IPS DF 19.7 (cell line): ENCODE measurements around the gene MYEOV.

Experiments
- DNase-seq: peaks from one replicate; pipeline ENCODE4 v3.0.0-alpha.2; 2013; ENCODE audit warnings: low read depth, low spot score

The MYEOV gene

DNA sequence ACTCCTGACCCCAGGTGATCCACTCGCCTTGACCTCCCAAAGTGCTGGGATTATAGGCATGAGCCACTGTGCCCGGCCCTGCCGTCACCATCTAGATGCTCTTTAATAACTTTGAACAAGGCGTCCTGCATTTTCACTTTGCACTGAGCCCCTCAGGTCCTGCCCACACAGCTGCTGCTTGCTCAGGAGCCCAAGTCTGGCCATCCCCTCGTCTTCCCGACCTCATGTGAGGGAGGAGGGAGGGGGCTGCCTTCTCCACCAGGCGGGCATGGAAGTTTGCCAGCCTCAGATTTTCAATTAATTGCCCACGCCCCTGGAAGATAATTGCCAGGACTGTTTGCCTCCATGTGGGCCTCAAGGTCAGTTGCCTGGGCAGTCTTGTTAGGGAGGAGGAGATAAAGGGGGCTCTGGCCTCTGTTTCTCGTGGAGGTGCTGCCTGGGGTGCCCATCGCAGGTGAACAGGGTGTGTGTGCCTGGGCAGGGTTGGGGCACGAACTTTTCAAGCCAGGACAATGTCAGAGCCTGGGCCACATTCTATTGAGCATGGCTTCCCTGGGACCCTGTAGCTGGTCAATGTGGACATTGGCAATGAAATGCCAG, 27.9 kb upstream of the MYEOV start:
- DNase-seq: no peak

DNA sequence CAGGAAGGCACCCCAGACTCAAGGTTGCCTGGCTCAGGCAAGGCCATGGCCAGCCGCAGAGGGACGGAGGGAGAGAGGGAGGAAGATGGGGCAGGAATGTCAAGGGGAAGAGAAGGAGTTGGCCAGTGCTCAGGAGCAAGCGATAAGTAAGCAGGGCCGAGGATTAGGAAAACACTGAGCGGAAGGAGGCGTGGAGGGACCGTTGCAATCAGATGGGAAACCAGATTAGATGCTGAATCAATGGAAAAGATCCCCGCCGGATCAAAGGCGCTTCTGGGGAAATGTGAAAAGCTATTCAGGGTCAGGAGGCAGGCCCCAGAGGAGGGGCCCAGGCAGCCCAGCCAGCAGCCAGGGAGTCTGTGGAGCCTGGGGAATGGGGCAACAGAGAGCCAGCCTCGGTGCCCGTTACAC, 26.6 kb upstream of the MYEOV start:
- DNase-seq: no peak

DNA sequence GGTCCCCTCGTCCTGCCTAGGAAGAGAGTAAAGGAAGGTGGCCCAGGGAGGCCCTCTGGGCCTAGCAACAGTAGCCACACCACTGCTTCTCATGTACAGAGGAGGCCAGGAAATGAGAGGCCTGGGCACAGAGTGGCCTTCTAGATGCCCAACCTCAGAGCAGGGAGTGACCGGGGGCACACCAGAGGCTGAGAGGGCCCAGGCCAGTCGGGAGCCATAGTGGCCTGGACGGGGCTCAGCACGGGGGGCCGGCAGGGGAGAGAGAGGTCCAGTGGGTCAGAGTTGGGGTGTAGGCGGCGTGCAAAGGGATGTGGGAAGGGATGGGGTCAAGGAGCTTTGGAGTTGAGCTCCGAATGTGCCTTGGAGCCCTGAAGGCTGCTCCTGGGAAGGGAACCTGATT, 25.0 kb upstream of the MYEOV start:
- DNase-seq: no peak

DNA sequence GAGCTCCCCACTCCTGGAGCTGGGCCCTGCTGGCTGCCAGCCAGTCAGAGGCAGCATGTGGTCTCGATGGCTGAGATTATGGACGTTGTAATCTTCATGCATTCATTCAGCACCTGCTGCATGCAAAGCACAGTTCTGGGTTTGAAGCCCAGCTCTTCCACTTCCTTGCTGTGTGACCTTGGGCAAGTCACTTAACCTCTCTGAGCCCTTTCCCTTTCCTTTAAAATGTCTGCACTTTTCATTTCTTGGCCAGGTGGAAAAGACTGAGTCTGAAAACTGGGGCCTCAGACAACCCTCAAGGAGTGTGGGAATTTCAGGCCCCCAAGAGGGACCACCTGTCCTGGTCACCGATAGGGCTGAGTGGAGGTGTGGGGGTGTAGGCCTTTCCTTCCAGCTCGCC, 24.6 kb upstream of the MYEOV start:
- DNase-seq: no peak

DNA sequence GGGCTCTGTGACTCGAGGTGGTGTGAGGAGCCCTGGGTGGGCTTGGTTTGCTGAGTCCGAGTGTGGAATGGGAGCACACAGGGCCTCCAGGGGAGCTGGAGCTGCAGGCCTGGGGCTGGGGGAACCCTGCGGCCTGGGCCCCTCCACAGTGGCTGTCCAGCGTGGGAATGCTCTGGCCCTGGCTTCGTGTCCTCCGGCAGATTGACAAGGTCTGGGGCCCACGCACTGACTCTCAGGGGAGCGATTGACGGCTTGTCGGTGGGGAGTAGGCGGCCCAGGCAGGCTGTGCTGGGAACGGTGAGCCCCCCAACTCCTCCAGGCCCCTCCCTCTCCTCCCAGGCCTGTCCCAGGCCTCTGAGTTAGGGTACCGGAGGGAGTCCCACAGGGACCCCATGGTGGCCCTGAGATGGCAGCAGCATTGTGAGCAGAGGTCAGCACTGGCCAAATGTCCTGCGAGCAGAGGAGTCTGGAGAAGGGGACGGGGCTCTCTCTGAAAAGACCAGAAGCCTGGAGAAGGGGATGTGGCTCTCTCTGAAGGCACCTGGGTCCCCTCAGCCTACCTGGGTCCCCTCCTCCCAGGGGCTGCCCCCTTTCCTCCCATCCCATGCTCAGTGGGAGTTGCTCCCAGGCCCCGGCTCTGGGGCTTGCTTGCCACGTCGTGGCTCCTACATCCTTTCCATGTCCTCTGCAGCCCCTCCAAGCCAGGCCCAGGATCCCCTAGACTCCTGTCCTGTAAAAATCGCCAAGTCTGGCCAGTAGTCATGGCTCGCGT, 23.8 kb upstream of the MYEOV start:
- DNase-seq: no peak

DNA sequence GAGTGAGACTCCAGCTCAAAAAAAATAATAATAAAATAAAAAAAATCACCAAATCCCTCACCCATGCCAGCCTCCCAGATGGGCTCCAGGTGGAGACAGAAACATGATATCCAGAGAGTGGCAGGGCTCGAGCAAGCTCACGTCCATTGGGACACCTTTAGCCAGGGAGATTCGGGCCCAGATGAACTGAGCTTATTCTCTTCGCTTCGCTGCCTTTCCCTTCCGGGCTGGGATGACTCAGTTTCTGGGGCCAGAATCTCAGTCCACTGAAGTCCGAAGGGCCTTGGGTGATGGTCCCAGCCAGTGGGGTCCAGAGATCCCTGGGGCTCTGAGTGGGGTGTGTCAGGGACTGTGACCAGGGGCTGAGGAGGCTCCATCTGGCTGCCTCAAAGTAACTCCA, 23.0 kb upstream of the MYEOV start:
- no peak for DNase-seq

DNA sequence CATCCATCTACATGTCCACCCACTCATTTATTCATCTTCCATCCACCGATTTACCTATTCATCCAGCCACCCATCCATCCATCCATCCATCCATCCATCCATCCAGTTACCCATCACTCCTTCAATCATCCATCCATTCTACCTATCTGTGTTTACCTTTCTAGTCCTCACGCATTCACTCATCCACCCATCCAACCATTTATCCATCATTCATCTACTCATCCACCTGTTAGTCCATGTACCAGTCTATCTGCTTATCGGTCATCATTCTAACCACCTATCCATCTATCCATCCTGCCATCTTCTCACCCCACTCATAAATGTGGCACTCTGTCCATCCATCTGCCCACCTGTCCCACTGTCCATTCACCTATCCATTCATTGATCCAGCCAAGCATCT, 21.9 kb upstream of the MYEOV start:
- DNase-seq: no peak

DNA sequence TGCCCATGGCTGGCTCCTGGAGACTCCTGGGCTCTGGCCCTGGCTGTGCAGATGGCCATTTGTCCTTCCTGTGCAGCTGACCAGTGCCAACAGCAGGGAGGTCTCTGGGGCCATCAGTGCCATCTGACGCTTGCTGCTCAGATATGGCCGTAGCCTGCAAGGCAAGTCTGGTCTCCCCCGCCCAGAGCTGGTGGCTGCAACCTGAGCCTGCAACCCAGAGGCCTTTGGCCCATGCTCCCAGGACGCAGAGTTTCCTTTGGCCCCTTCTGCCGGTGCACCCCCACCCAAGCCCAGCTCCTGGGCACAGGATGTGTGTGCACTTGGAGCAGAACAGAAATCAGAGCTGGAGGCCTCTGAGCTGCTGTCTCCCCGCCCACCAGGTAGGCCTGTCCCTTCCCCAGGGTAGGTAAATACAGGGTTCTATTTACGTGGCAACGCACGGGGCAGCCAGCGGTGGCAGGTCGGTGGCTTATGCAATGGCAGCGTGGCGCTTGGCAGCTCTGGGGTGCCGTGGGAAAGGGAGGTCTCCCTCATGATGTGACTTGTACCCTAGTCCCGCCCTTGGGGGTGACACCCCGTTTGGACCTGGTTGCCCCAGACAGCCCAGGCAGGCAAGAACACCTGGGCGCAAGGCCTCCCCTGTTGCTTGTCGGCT, 21.0 kb upstream of the MYEOV start:
- no peak for DNase-seq

DNA sequence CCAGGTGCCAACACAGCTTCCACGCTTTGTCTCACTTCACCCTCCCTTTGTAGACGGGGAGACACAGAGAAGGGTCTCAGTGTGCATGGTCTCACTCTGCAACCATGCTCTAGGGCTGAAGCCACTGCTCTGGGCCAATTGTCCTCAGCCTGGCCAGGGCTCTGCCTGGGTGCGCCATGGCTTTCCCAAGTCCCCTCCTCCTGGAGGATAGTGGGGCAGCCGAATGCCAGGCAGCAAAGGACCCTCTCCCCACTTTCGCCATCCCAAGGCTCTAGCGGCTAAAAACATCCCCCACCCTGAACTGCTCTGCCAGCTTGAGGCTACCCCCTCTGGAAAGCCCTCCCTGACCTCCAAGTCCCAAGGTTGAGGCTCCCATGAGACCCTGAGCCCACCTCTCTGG, 20.4 kb upstream of the MYEOV start:
- DNase-seq: no peak

DNA sequence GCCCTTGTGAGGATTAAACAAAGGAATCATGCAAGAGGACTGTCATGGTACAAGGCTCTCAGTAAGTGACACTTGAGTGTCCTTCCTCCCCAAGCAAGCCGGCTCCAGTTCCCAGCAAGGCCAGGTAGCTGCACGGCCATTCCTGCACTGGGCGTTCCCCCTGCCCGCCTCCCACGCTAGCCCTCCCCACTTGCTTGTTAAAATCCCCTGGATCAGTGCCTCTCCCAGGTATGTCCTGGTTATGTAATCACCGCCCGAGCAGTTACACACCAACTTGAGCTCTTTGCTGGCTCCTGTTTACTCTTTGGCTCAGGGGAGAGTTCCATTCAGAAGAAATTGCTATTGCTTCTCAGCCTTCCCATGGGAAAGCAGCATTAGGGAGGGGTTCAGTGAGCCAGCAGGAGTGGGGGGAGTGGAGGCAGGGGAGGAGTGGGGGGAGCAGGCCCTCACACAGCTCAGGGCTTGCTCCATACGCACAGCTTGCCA, 19.4 kb upstream of the MYEOV start:
- no peak for DNase-seq

DNA sequence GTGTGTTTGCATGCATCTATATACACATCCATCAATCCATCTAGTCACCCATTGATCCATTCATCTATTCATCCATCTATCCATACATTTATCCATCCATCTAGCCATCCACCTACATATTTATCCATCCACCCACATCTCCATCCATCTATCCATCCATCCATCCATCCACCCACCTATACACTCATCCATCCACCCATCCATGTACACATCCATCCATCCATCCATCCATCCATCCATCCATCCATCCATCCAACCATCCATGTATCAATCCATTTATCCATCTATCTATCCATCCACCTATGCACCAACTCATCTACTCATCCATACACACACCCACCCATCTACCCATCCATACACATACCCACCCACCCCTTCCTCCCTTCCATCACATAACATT, 18.8 kb upstream of the MYEOV start:
- DNase-seq: no peak

DNA sequence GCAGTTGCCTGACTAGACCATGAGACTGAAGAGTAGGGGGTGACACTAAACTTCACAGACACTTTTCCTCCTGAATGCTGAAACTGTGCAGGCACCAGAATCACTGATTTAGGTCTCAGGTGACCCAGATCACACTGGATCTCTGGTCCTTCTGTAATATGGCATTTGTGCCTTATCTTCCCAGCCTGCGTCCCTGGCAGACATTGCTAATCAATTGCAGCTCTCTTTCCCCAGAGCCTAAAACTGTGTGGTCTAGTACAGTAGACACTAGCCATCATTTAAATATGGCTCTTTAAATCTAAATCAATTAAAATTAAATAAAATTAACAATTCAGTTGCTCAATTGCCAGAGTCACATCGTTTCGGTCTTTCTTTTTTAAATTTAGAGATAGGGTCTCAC, 17.8 kb upstream of the MYEOV start:
- DNase-seq: no peak

DNA sequence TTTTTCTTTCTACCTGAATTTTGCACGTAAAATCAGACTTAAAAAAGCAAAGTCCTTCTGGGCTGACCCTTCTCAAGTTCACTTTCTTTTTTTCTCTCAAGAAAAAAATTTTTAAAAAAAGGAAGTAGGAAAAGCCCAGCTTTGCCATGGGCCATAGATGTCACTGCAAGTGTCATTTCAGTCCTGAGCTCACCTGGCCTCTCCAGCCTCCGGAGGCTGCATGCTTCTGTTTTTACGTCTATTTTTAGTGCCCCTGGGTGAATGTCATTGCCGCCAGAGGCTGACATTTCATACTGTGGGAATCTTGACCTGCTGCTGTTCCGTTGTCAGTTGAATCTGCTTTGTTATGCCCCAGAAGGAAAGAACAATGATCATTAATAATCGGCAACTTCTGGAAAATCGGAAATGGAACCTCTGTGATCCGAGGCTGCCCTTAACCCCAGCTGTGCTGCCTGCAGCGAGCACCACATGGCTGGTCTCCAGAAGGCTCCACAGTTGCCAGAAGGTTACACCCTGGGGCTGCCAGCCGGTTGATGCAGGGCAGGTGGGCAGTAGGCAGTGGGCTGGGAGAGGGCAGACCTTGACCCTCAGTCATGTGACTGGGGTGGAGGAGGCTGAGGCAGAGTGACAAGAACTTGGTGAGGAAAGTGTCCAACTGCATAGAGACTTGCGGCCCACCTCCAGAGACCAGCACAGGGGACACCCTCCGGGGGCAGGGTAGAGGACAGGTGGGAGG, 16.7 kb upstream of the MYEOV start:
- no peak for DNase-seq

DNA sequence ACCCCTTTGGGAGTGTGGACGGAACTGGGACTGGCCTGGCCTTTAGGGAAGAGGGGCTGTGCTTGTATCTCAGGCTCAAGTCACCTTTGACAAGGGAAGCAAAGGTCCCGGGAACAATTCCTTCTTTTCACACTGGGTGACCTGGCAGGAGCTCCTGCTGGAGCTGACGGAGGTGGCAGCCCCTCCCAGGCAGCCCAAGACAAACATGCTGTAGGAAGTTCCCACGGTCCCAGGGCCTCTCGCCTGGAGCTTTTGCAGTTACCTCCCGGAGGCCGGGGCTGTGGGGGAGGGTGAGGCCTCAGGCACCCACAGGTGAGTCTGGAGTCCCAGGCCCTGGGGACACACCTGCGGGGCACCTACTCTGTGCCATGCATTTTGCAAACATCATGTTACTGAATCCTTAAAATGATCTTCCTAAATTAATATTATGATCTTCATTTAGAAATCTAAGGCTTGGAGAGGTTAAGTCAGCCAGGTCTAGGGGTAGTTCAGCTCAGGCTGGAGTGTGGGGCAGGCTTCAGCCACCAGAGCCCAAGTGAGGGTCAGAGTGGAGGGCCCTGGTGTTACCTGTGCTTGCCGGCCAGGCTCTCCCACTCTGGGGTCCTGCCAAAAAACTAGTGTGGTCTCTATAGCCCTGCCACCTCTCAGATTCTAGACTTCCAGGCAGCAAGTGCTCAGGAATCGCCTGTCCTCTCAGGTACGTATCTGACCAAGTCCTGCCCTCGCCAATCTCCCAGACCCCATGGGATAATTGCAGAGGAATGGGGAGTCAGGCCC, 15.7 kb upstream of the MYEOV start:
- no peak for DNase-seq

DNA sequence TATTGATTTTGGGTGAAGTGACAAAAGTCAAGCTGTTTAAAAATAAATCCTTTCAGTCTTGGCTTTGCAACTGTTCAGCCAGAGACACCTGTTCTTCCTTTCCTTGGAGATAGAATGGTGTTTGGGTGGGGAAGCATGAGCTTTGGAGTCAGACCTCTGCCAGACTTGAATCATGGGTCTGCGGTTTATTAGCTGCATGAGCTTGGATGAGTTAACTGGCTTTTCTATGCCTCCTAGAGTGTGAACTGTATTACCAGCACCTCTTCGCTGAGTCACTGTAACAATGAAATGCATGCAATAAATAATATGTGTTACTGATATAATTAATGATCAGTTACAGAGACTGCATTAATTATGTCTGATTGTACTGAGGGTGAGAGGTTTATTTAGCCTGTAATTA, 13.5 kb upstream of the MYEOV start:
- DNase-seq: no peak

DNA sequence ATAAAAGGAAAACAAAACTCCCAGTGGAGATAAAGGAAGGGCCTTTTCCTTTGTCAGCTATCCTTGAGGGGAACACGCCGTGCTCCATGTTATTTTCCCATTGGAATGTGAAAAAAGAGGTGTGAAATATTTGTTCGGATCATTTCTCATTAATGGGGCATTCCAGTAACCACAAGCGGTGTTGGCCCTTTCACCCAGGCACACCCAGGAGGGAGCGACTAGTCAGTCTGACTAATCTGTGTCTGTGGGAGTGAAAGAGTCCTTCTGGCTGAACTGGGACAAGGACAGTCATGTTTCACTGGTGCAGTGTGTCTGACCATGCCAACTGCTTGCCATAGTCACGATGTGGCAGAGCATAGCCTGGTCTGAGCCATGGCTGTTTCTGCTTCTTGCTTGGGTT, 13.0 kb upstream of the MYEOV start:
- DNase-seq: no peak

DNA sequence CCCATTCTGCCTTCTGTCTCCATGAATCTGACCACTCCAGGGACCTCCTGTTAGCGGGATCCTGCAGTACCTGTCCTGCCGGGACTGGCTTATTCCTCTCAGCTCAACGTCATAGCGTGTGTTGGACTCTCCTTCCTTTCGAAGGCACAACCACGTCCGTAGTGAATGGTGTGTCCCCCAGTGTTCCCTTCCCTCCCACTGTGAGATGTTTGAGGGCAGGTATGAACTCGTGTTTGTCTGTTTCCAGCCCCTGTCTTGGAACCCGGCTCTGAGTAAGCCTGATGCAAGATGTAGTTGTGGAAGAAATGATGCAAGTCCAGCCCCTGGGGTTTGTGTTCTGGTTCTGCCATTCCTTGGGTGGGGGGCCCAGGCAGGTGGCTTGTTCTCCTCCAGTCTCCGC, 10.5 kb upstream of the MYEOV start:
- no peak for DNase-seq

DNA sequence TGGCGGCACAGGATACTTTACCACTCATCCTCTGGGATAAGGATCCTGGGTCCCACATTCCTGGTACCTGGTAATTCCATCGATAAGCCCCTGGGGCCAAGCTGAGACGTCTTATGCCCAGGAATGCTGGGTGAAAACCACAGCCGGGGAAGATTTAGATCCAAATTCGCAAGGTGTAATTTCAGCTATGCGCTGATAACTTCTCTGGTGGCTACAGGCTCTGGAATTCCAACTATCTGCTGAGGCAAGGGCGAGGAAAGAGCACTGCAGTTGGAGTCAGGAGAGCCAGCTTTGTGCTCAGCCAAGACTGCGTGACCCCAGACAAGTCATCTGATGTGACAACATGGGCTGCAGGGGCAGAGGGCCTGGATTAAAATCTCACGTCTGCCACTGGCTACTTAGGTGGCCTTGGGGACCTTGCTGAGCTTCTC, 9.9 kb upstream of the MYEOV start:
- DNase-seq: no peak

DNA sequence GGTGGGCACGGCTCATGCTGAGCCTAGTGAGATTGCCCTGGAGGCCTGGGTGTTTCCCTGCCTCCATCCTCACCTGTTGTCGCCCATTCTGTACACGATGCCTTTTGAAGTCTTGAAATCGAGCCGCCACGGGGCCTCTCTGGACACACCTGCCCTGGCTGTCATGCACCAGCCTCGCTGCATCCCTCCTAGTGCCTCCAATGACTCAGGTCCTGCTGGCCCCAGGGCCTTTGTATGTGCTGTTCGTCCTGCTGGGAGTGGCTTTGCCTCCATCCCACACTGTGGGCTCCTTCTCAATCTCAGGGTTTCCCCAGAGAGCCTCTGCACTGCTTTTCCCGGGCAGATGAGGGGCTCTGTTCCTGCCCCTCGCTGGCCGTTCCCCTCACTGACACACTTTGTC, 8.9 kb upstream of the MYEOV start:
- no peak for DNase-seq

DNA sequence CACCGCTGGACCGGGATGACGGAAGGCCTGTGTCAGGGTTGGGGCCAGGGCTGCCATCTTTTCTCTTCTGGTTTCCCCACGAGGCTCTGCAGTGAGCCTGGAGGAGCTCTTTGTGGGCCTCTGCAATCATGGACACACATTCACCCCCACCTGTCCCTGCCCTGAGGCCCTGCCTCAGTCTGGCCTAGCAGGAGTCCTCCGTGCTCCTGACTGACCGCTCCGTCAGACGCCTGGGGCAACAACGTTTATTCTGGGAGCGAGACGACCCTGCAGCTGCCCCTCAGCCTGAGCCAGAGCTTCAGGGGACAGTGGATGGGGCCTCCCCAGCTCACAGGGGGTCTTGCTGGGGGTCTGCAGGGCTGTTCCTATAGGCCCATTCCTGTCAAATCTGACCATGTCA, 8.2 kb upstream of the MYEOV start:
- no peak for DNase-seq
